HG03575 (cell line): ENCODE measurements around the gene MKNK2.

Experiments used
- ATAC-seq: cut with Tn5 transposase; IDR thresholded peaks from one replicate; pipeline ENCODE4 v1.9.1; 2021; ENCODE audit not compliant: unreplicated experiment, insufficient number of reproducible peaks, low FRiP score; ENCODE audit errors: extremely low read depth

MKNK2 gene

GRCh38 chr19:2081873-2082810, 31.1 kb upstream of the MKNK2 start:
- ATAC-seq, result no peak

GRCh38 chr19:2080336-2080988, 29.4 kb upstream of the MKNK2 start:
- ATAC-seq, result no peak

- ATAC-seq, result no peak
These were observed 28.8 kb upstream of the MKNK2 start for GRCh38 chr19:2079865-2080301.

GRCh38 chr19:2079076-2079864, 28.2 kb upstream of the MKNK2 start:
- no peak for ATAC-seq

- no peak for ATAC-seq
These were observed 27.0 kb upstream of the MKNK2 start for GRCh38 chr19:2077833-2078619.

GRCh38 chr19:2077398-2077797, 26.4 kb upstream of the MKNK2 start:
- no peak for ATAC-seq

GRCh38 chr19:2076526-2076944, 25.5 kb upstream of the MKNK2 start:
- no peak for ATAC-seq

GRCh38 chr19:2072757-2073551, 21.9 kb upstream of the MKNK2 start:
- ATAC-seq, result no peak

GRCh38 chr19:2070986-2071673, 20.1 kb upstream of the MKNK2 start:
- no peak for ATAC-seq

- ATAC-seq, result no peak
These were observed 19.4 kb upstream of the MKNK2 start for GRCh38 chr19:2070436-2070827.

GRCh38 chr19:2064788-2065524, 13.9 kb upstream of the MKNK2 start:
- ATAC-seq, result no peak

- ATAC-seq, result no peak
These were observed 13.3 kb upstream of the MKNK2 start for GRCh38 chr19:2064395-2064787.

- no peak for ATAC-seq
These were observed 12.8 kb upstream of the MKNK2 start for GRCh38 chr19:2063824-2064223.

GRCh38 chr19:2062770-2063169, 11.7 kb upstream of the MKNK2 start:
- no peak for ATAC-seq

- no peak for ATAC-seq
These were observed 11.3 kb upstream of the MKNK2 start for GRCh38 chr19:2062389-2062729.

GRCh38 chr19:2061495-2062388, 10.7 kb upstream of the MKNK2 start:
- no peak for ATAC-seq
